Measurements from ENCODE around the gene PON2.
"Not testable (repeated sequence)": the region's sequence is repeated elsewhere in the genome, so short reads cannot be mapped to it uniquely, and the experiment has no call there.

Gene PON2

GRCh38 chr7:95398155-95398940, 36.5 kb downstream of the PON2 start:
- no peak for DNase-seq

GRCh38 chr7:95397381-95397780, 37.4 kb downstream of the PON2 start:
- no peak for DNase-seq

- DNase-seq, result peak; percentile 61
Observed at GRCh38 chr7:95396136-95397032, 38.4 kb downstream of the PON2 start, which contains the start of gene PON3. Gene PON3, minus strand, starts transcription at chr7:95396375. Its CDS starts 25 bp downstream, at chr7:95396350.

- DNase-seq, result no peak
Observed at GRCh38 chr7:95395755-95396135, 39.1 kb downstream of the PON2 start.

- no peak for DNase-seq
Observed at GRCh38 chr7:95394370-95394769, 40.5 kb downstream of the PON2 start.

- DNase-seq, result no peak
Observed at GRCh38 chr7:95391761-95392160, 43.1 kb downstream of the PON2 start.

- DNase-seq, result no peak
Observed at GRCh38 chr7:95389516-95389915, 45.3 kb downstream of the PON2 start.

GRCh38 chr7:95379457-95379856, 55.4 kb downstream of the PON2 start:
- not testable (repeated sequence) for DNase-seq

- no peak for DNase-seq
Observed at GRCh38 chr7:95376632-95377400, 58.0 kb downstream of the PON2 start.

GRCh38 chr7:95375591-95376257, 59.1 kb downstream of the PON2 start:
- DNase-seq, result no peak

GRCh38 chr7:95373323-95373722, 61.5 kb downstream of the PON2 start:
- no peak for DNase-seq

GRCh38 chr7:95368235-95368634, 66.6 kb downstream of the PON2 start:
- DNase-seq, result no peak

- DNase-seq, result no peak
Observed at GRCh38 chr7:95367606-95368005, 67.2 kb downstream of the PON2 start.

GRCh38 chr7:95365151-95365550, 69.7 kb downstream of the PON2 start:
- no peak for DNase-seq

- no peak for DNase-seq
Observed at GRCh38 chr7:95357623-95358022, 77.2 kb downstream of the PON2 start.

Data from activated CD8-positive, alpha-beta memory T cell treated with anti-CD3 and anti-CD28 coated beads for 24 hours (primary cell).